Measurements from ENCODE around the gene IL36G.

Gene IL36G

DNA sequence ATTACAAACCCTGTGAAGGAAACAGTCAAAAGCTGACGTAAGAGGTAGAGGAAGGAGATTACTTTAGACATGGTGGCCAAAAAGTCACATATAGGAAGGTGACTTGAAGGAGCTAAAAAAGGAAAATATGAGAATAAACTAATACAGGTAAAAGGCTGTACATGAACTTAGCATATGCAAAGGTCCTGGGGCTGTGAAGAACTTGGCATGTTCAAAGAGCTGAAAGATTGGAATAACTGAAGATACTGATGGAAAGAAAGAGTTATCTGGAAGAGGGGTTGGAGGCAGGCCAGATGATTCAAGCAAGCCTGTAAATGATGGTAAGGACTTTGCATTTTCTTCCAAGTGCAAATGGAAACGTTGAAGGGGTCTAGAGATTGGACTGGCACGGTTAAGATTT, 40.7 kb downstream of the IL36G start:
- DNase-seq (ENCODE audit: low read depth in 3 of 3): no peak

DNA sequence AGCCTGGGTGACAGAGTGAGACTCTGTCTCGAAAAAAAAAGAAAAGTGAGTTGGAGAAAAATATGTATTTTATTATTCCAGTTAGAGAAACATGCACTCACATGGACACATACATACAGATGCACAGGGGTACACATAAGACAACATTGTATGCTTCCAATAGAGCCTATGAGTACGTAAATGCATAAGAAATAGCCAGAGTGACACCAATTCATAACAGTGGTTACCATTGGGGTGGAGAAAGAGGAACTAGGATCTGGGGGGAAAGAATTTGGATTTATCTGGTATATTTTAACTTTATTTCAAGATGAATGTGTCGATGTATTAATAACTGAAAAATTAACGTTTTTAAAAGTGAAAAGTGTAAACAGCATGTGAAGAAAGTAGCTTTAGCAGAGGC, 43.5 kb downstream of the IL36G start:
- no peak for DNase-seq (ENCODE audit: low read depth in 3 of 3)

DNA sequence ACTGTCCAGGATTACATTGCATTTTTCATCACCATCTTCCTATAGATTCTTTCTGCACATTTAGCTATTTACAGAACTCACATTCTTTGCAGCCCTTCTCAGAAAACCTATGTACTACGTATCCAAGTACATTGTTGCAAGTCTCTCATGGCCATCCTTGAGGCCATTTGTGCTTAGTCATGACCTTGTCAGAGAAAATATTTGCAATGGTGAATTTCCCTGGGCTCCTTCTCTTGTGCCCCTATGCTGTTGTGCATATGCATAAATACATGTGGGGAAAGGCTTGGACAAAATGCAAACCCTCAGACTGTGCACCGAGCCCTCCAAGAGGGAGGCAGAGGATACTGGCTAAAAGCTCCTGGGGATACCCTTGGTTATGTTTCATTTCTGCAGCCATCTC, 47.0 kb downstream of the IL36G start:
- no peak for DNase-seq (ENCODE audit: low read depth in 3 of 3)

DNA sequence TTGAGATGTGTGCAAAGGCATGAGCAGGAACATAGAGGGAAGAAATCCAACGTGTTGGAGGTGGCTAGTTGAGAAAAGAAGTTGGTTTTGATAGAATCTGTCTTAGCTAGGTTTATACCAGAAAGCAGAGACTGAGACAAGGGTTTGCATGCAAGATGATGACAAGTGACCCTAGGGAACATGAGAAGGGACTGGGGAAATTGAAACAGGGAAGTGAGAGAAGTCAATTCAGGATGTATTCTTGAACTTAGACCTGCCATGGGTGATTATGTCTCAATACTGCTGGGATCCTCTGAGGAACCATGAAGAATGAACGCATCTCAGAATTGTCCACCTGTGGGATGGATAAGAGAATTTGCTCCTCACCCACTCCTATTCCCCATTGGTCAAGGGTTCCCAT, 47.9 kb downstream of the IL36G start:
- DNase-seq (ENCODE audit: low read depth in 3 of 3): no peak

DNA sequence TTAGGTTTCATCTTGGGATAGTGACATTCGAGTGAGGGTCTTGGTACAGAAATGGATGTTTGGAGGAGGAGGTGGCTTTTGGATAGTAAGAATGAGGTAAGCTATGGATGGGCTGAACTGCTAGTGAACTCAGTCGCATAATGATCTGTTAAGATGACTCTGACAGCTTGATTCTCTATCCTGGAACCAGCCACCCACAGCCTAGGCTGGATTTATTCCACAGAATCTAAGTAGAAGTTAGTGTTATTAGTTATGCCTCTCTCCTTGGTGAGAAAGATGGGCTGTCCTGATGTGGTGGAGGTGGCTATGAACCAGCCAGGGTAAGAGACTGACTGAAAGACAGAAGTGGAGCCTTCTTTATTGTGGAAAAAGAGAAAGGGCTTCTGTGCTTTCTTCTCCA, 49.9 kb downstream of the IL36G start:
- no peak for DNase-seq (ENCODE audit: low read depth in 3 of 3)

DNA sequence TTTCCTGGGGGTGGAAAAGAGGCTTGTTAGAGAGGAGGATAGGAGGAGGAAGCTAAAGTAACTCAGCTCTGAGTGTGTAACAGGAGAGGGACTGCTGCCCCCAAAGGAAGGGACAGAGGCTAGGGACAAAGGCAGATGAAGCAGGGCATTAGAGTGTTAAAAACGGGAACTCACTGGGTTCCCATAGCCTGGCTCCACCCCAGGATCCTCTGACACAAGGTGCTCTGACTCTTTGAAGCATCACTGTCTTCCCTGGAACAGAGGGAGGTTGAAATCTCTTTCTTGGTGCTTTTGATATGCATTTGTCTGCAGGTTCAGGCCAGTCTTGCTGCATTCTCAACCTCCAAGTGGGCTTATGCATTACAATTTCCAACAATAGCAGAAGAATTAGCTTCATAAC, 50.3 kb downstream of the IL36G start:
- no peak for DNase-seq (ENCODE audit: low read depth in 3 of 3)

DNA sequence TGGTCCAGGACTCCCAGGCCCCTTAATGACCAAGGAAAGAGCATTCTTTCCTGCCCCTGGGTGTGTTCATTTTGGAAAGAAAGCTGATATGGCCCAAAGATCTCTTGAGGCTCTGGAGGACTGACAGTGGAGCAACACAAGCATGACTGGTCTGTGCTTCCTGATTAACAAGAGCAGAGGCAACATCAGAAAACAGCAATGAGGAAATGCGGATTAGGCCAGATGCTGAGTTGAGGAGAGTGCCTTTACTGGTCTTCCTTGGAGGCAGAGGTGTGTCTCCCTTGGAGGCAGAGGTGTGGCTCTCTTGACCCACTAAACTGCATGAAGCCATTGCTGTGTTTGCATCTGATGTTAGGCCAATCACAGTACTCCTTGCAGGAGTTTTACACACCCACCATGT, 54.9 kb downstream of the IL36G start:
- no peak for DNase-seq (ENCODE audit: low read depth in 3 of 3)

DNA sequence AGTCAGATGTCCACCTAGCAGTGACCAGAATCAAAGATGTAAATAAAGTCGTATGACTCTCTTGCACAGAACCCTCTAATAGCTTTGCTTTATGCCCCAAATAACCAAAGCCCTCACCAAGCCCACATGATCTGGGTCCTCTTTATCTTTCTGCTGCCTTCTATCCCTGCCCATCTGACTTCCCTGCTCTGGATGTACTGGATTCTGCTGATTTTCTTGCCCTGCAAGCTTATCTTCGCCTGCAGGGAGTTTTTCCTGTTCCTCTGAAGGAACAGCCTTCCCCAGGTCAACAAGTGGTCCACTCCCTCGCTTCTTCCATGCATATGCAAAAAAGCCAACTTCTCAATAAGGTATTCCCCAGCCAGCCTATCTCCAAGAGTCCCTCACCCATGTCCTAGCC, 56.2 kb downstream of the IL36G start:
- DNase-seq (ENCODE audit: low read depth in 3 of 3): no peak
